Ovary (tissue), 9 donors: Measurements from ENCODE around the gene MRPL55. TPM values are rescaled to one million over a fixed set of nuclear protein-coding genes. Genes with fewer than 3 reads are reported as not detected.

ENCODE experiments used
- DNase-seq, 5 donors: peaks; one replicate each; pipeline ENCODE4 v3.0.0-alpha.2; 2019 to 2020
- H3K27ac ChIP-seq, 2 donors: fragments of 200-600 bp; one replicate each; pipeline versions ENCODE4 v1.5.1 to v1.8.0; 2019 to 2022
- H3K27me3 ChIP-seq: fragments of 200-600 bp; one replicate; pipeline ENCODE4 v1.8.0; 2022
- H3K36me3 ChIP-seq: fragments of 200-600 bp; sonication (generic); one replicate; pipeline ENCODE4 v1.5.1; 2019
- H3K4me1 ChIP-seq: one replicate; pipeline ENCODE4 v1.8.1; 2013; ENCODE audit warnings: mild to moderate bottlenecking, moderate library complexity; ENCODE audit not compliant: insufficient read depth
- H3K4me3 ChIP-seq: fragments of 200-600 bp; sonication (generic); one replicate; pipeline ENCODE4 v1.5.1; 2017
- H3K9me3 ChIP-seq, 2 donors: fragments of 200-600 bp in 1 of 2; sonication (generic) in 1 of 2; one replicate each; pipeline versions ENCODE4 v1.5.1 to v1.8.1; 2013 to 2019; ENCODE audit warnings: mild to moderate bottlenecking in 1 of 2, moderate library complexity in 1 of 2
- CTCF ChIP-seq, 3 donors: fragments of 450-650 bp in 2 of 3; fragments of 200-600 bp in 1 of 3; IDR thresholded peaks; one replicate each; pipeline versions ENCODE4 v1.5.1 to v1.8.0; 2016 to 2022; ENCODE audit warnings: antibody characterized with exemption in 3 of 3, mild to moderate bottlenecking in 1 of 3
- EP300 ChIP-seq: sonication (generic); formaldehyde crosslinking; IDR thresholded peaks from one replicate; pipeline ENCODE4 v1.6.1; 2017; ENCODE audit warnings: antibody characterized with exemption
- POLR2A ChIP-seq: fragments of 450-650 bp; IDR thresholded peaks from one replicate; pipeline ENCODE4 v1.6.1; 2017; ENCODE audit warnings: antibody characterized with exemption, mild to moderate bottlenecking, moderate library complexity
- WGBS, 3 donors: extraction: QIAGEN DNeasy Blood & Tissue Kit in 1 of 3; methylation state at CpG; one replicate each; pipeline versions ENCODE4 v1.1.5 to v1.1.7; 2013 to 2017; 5-methylcytosine and 5-hydroxymethylcytosine counted together
- intact Hi-C, 4 donors: fragments of 100-400 bp; cut with DNase I; formaldehyde crosslinking; loops; one replicate each; pipeline versions ENCODE4 v1.11.0 to v1.15.1; 2022 to 2023
- polyA plus RNA-seq, 2 donors: library from polyadenylated mRNA; stranded (reverse); fragments of 200-250 nt in 1 of 2; fragments of 350-450 nt in 1 of 2; fragmentation: Illumina TruSeq in 1 of 2; extraction: RNeasy Lipid Tissue Mini Kit (QIAGEN cat#74804) in 1 of 2; gene quantifications; one replicate each; pipeline ENCODE4 v1.2.3, GENCODE V29; 2013 to 2014
- total RNA-seq, 7 donors: library from RNA; depleted of rRNA in 2 of 7; stranded (reverse); fragments of >200 nt in 2 of 7; fragmentation: NEBNext Ultra II Directional in 3 of 7; extraction: Animal tissue kit (Norgen Biotek cat#: 25700) in 3 of 7; gene quantifications; one replicate each; pipeline versions ENCODE4 v1.1.0 to v1.2.4, GENCODE V29; 2016 to 2023
- donor health status: DM: no; HTN: no; CAD: no; lungs with moderate emphysema.
- donor health status: DM: no; HTN: no; CAD: no.
- donor health status: Bipolar disorder and iron deficiency.
- donor health status: DM: yes; HTN: yes; CAD: no.
- donor health status: DM: no; HTN: no; CAD: no.
- donor health status: DM: yes; HTN: yes; CAD: no.

Gene MRPL55
- total and polyA plus RNA-seq, 9 donors = 14.6 to 98.5 (median 43.3) TPM

GRCh38 chr1:228100822-228101613 lies 8.1 kb downstream of the MRPL55 start:
- Histone ChIP-seq H3K36me3 (no peaks in the 10 kb centered on the region), H3K27ac (no peak overlapping the region), H3K9me3 (no peaks in the 10 kb centered on the region), H3K4me3 (no peak overlapping the region), H3K4me1 (peaks cover 2% of the 10 kb centered on the region), H3K27me3 (no peaks in the 10 kb centered on the region)
- intact Hi-C loops = loop anchor here in 1 of 4 donors (5.0 kb wide), 1 partner anchor 1741 kb away; no protein-coding TSS in a partner anchor
- DNase-seq = peak in 1 of 5 donors; percentile 35
- 63 to 75% (median 64%) methylated on average over 12 of the region's 12 CpGs for WGBS, 3 donors
- no peak for TF ChIP-seq EP300
- TF ChIP-seq CTCF (IDR thresholded peaks at IDR 0.05) = no peak
- TF ChIP-seq POLR2A = no peak

GRCh38 chr1:228099331-228099732 lies 9.8 kb downstream of the MRPL55 start:
- intact Hi-C loops = no loop called here
- Histone ChIP-seq H3K4me3 (no peak overlapping the region), H3K4me1 (peaks cover 2% of the 10 kb centered on the region), H3K9me3 (no peaks in the 10 kb centered on the region), H3K27me3 (no peaks in the 10 kb centered on the region), H3K27ac (no peak overlapping the region), H3K36me3 (no peaks in the 10 kb centered on the region)
- no peak for TF ChIP-seq CTCF (IDR thresholded peaks at IDR 0.05)
- no peak for TF ChIP-seq POLR2A
- TF ChIP-seq EP300 = no peak
- 34 to 38% (median 37%) methylated on average over 4 of the region's 4 CpGs for WGBS, 3 donors
- DNase-seq = no peak

- Histone ChIP-seq H3K4me1 (peaks cover 2% of the 10 kb centered on the region), H3K4me3 (no peak overlapping the region), H3K27ac (no peak overlapping the region), H3K9me3 (no peaks in the 10 kb centered on the region), H3K27me3 (no peaks in the 10 kb centered on the region), H3K36me3 (no peaks in the 10 kb centered on the region)
- 83 to 89% (median 83%) methylated on average over 28 of the region's 28 CpGs for WGBS, 3 donors
- DNase-seq = peak in 1 of 5 donors; percentile 28
- intact Hi-C loops = no loop called here
- no peak for TF ChIP-seq CTCF (IDR thresholded peaks at IDR 0.05)
- TF ChIP-seq EP300 = no peak
- no peak for TF ChIP-seq POLR2A
These were observed 10.7 kb downstream of the MRPL55 start for GRCh38 chr1:228098323-228098931.

- peaks cover 2% of the 10 kb centered on the region for H3K4me1 ChIP-seq
- TF ChIP-seq EP300 (no peak), CTCF (IDR thresholded peaks at IDR 0.05) (no peak), POLR2A (no peak)
- DNase-seq = peak in 2 of 5 donors; percentile 22 to 23
- intact Hi-C loops = no loop called here
- no peaks in the 10 kb centered on the region for H3K27me3 ChIP-seq
- no peak overlapping the region for H3K27ac ChIP-seq
- 83 to 90% (median 84%) methylated on average over 34 of the region's 34 CpGs for WGBS, 3 donors
- no peak overlapping the region for H3K4me3 ChIP-seq
- no peaks in the 10 kb centered on the region for H3K9me3 ChIP-seq
- no peaks in the 10 kb centered on the region for H3K36me3 ChIP-seq
These were observed 11.6 kb downstream of the MRPL55 start for GRCh38 chr1:228097333-228098081.
